GM18951 (cell line): Measurements from ENCODE around the gene MIP.

Source experiments
- POLR2A ChIP-seq: IDR thresholded peaks from 4 replicates; pipeline ENCODE4 v1.6.1; 2011; ENCODE audit warnings: mild to moderate bottlenecking; ENCODE audit not compliant: insufficient read length, insufficient read depth; ENCODE audit errors: extremely low read depth
- in situ Hi-C: fragments of 300-500 bp; cut with MboI; formaldehyde crosslinking; loops from one replicate; pipeline ENCODE4 v1.12.0; 2022; ENCODE audit warnings: low sequenced_read_pairs, mixed read lengths, inconsistent platforms; ENCODE audit not compliant: unreplicated experiment

MIP gene

GRCh38 chr12:56477521-56478225, 23.2 kb upstream of the MIP start:
- in situ Hi-C loops: no loop called here
- TF ChIP-seq POLR2A: no peak

- in situ Hi-C loops: no loop called here
- TF ChIP-seq POLR2A: no peak
These were observed 22.5 kb upstream of the MIP start for GRCh38 chr12:56476972-56477432.

- in situ Hi-C loops: no loop called here
These were observed 21.7 kb upstream of the MIP start for GRCh38 chr12:56476143-56476542.

GRCh38 chr12:56474389-56474788, 19.9 kb upstream of the MIP start:
- in situ Hi-C loops: no loop called here

More at GRCh38 chr12:56476143-56476542, 21.7 kb upstream of the MIP start:
- no peak for TF ChIP-seq POLR2A

GRCh38 chr12:56469007-56469930, 14.8 kb upstream of the MIP start:
- no peak for TF ChIP-seq POLR2A
- in situ Hi-C loops: loop anchor here (10.0 kb wide), 1 partner anchor 274 kb away; no protein-coding TSS in a partner anchor

More at GRCh38 chr12:56474389-56474788, 19.9 kb upstream of the MIP start:
- no peak for TF ChIP-seq POLR2A

GRCh38 chr12:56468216-56469006, 14.0 kb upstream of the MIP start, which contains the start of gene SPRYD4:
Gene SPRYD4 (plus strand): TSS chr12:56468578. CDS start chr12:56468592, 14 bp downstream.
- peak; percentile 95 for TF ChIP-seq POLR2A
- in situ Hi-C loops: loop anchor here (10.0 kb wide), 1 partner anchor 274 kb away; no protein-coding TSS in a partner anchor

GRCh38 chr12:56462565-56462964, 8.1 kb upstream of the MIP start:
- in situ Hi-C loops: loop anchor here (5.0 to 10.0 kb wide), 2 partner anchors 155 to 268 kb away; no protein-coding TSS in a partner anchor

GRCh38 chr12:56461235-56462159, 7.0 kb upstream of the MIP start:
- no peak for TF ChIP-seq POLR2A

More at GRCh38 chr12:56462565-56462964, 8.1 kb upstream of the MIP start:
- no peak for TF ChIP-seq POLR2A

GRCh38 chr12:56457817-56458216, 3.4 kb upstream of the MIP start:
- in situ Hi-C loops: no loop called here
- no peak for TF ChIP-seq POLR2A

More at GRCh38 chr12:56461235-56462159, 7.0 kb upstream of the MIP start:
- in situ Hi-C loops: loop anchor here (5.0 to 10.0 kb wide), 2 partner anchors 154 to 267 kb away; no protein-coding TSS in a partner anchor

GRCh38 chr12:56451147-56451546, 3.3 kb downstream of the MIP start:
- in situ Hi-C loops: no loop called here
- TF ChIP-seq POLR2A: no peak

GRCh38 chr12:56450241-56450640, 4.2 kb downstream of the MIP start:
- in situ Hi-C loops: no loop called here
- TF ChIP-seq POLR2A: no peak

- in situ Hi-C loops: no loop called here
- TF ChIP-seq POLR2A: no peak
These were observed 4.9 kb downstream of the MIP start for GRCh38 chr12:56449622-56449984.
